Epithelial cell of esophagus (primary cell): ENCODE data around the gene OLR1.

Source experiments
- DNase-seq: peaks from one replicate; pipeline ENCODE4 v3.0.0; 2010; ENCODE audit warnings: low read depth
- H3K4me3 ChIP-seq: 2 replicates; pipeline ENCODE4 v1.5.1; 2011; ENCODE audit warnings: mild to moderate bottlenecking, low read length, control low read depth
- CTCF ChIP-seq: IDR thresholded peaks from 2 replicates; pipeline ENCODE4 v1.5.1; 2011; ENCODE audit warnings: low read depth, mild to moderate bottlenecking, low read length, control low read depth, inconsistent platforms; ENCODE audit not compliant: insufficient read depth; ENCODE audit errors: missing control alignments

The OLR1 gene

GRCh38 chr12:10115890-10116289, 56.0 kb downstream of the OLR1 start:
- peak; percentile 66 for DNase-seq
- TF ChIP-seq CTCF, result no peak
- no peak overlapping the region for H3K4me3 ChIP-seq

GRCh38 chr12:10115311-10115710, 56.6 kb downstream of the OLR1 start:
- H3K4me3 ChIP-seq, result no peak overlapping the region
- TF ChIP-seq CTCF, result no peak
- DNase-seq, result no peak

- H3K4me3 ChIP-seq, result no peak overlapping the region
- no peak for TF ChIP-seq CTCF
- DNase-seq, result peak; percentile 30
Measured at GRCh38 chr12:10113920-10114319, 58.0 kb downstream of the OLR1 start.

GRCh38 chr12:10113075-10113474, 58.9 kb downstream of the OLR1 start:
- DNase-seq, result no peak
- H3K4me3 ChIP-seq, result no peak overlapping the region
- no peak for TF ChIP-seq CTCF

- no peak for TF ChIP-seq CTCF
- H3K4me3 ChIP-seq, result no peak overlapping the region
- DNase-seq, result no peak
Measured at GRCh38 chr12:10111451-10111850, 60.5 kb downstream of the OLR1 start.

GRCh38 chr12:10110256-10110844, 61.6 kb downstream of the OLR1 start:
- TF ChIP-seq CTCF, result no peak
- DNase-seq, result no peak
- no peak overlapping the region for H3K4me3 ChIP-seq
